Duodenal mucosa (tissue), 2 donors: ENCODE measurements around the gene DTNB.
"Not testable (repeated sequence)": the region's sequence is repeated elsewhere in the genome, so short reads cannot be mapped to it uniquely, and the experiment has no call there.

Experiments used
- H3K27ac ChIP-seq: one replicate; pipeline ENCODE4 v1.7.0; 2013; ENCODE audit warnings: low read depth, low read length
- H3K27me3 ChIP-seq, 2 donors: one replicate each; pipeline ENCODE4 v1.7.0; 2013; ENCODE audit warnings: low read length in 2 of 2, control low read depth in 1 of 2; ENCODE audit not compliant: insufficient read depth in 2 of 2, control insufficient read depth in 1 of 2
- H3K36me3 ChIP-seq, 2 donors: one replicate each; pipeline ENCODE4 v1.7.0; 2013; ENCODE audit warnings: low read length in 2 of 2, control low read depth in 1 of 2; ENCODE audit not compliant: insufficient read depth in 2 of 2, control insufficient read depth in 1 of 2
- H3K4me1 ChIP-seq, 2 donors: one replicate each; pipeline ENCODE4 v1.7.0; 2013; ENCODE audit warnings: low read length in 2 of 2, control low read depth in 1 of 2; ENCODE audit not compliant: insufficient read depth in 2 of 2, control insufficient read depth in 1 of 2
- H3K4me3 ChIP-seq, 2 donors: one replicate each; pipeline ENCODE4 v1.7.0; 2013; ENCODE audit warnings: low read length in 2 of 2, low read depth in 1 of 2
- H3K9ac ChIP-seq, 2 donors: one replicate each; pipeline ENCODE4 v1.7.0; 2013; ENCODE audit warnings: low read length in 2 of 2, low read depth in 1 of 2
- H3K9me3 ChIP-seq, 2 donors: one replicate each; pipeline ENCODE4 v1.7.0; 2013; ENCODE audit warnings: low read length in 2 of 2, control low read depth in 1 of 2; ENCODE audit not compliant: control insufficient read depth in 1 of 2

Gene DTNB

DNA sequence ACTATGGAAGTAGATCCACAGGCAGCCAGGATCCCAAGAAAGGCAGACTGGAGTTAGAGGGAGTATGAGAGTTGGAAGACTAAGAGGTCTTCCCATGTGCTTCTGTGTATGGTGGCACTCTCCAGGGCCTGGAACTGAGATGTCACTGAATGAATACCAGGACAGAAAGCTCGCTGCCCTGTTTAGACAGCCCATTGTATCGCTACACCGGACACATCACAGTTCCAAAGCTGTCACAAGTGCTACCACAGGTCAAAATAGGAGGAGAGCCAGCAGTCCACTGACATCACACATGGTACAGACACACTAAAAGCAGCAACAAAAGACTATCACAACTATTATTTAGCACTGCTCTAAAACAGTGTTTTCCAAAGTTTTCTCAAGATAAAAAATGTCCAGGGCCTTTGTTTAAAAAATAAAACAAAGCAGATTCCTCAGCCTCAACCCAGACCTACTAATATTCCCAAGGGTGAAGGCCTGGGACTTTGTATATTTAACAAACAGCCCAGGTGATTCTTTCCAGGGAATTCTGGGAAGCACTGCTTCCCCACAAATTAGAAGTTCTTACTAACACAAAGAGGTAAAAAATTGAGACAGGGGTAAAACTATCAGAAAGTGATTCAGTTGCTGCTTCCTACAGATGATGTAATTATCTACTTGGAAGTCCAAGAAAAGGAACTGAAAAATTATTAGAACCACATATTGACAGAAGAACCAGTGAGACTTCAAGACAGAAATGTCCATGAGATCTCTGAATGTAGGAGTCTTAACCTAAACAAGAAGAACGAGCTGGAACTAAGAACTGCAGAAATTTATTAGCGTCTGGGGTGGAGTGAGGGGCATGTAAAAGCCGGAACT is 116.0 kb downstream of the DTNB start:
- H3K4me3 ChIP-seq, result no peak overlapping the region
- H3K9ac ChIP-seq, result no peak overlapping the region
- no peaks in the 10 kb centered on the region for H3K4me1 ChIP-seq
- H3K9me3 ChIP-seq, result no peaks in the 10 kb centered on the region
- H3K27me3 ChIP-seq, result no peaks in the 10 kb centered on the region
- no peaks in the 10 kb centered on the region for H3K36me3 ChIP-seq
- no peak overlapping the region for H3K27ac ChIP-seq

DNA sequence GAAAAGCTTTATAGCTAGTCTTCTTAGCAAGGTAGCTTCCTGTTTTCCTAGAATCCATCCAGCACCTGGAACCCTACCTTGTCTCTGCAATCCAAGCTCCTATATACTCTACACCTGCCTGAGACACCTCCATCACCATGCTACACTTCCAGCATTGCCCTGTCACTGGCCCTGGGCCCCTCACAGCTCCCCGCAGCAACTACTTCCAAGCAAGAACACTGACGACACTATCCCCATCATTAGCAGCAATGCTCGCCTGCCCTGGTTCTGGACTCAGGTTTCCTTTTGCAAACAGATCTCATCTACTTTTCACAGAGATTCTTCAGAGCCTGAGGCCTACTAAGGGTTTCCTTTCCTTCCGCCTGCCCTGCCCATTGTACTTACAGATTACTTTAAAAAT is 121.1 kb downstream of the DTNB start:
- Histone ChIP-seq H3K27me3 (no peaks in the 10 kb centered on the region), H3K9ac (no peak overlapping the region), H3K36me3 (no peaks in the 10 kb centered on the region), H3K4me1 (no peaks in the 10 kb centered on the region), H3K9me3 (no peaks in the 10 kb centered on the region), H3K27ac (no peak overlapping the region), H3K4me3 (no peak overlapping the region)

DNA sequence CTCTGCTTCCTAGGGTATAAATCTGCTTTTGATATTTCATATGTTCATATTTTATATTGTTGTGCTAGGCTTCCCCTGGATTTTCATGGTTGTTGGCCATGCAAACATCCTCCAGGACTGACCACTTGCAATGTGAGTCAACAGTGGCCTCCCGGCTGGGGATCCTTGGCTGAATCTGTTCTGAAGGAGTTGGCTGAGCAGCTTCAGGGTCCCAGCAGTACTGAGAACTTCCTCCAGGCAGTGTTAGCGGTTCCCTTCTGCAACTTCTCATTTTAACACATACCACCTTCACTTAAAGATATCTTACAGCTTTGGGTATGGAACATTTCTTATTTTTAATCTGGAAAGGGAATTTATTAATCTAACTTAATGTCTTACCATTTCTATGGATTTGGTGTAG is 122.1 kb downstream of the DTNB start:
- Histone ChIP-seq H3K27ac (no peak overlapping the region), H3K9ac (no peak overlapping the region), H3K27me3 (no peaks in the 10 kb centered on the region), H3K4me1 (no peaks in the 10 kb centered on the region), H3K9me3 (no peaks in the 10 kb centered on the region), H3K4me3 (no peak overlapping the region), H3K36me3 (no peaks in the 10 kb centered on the region)

DNA sequence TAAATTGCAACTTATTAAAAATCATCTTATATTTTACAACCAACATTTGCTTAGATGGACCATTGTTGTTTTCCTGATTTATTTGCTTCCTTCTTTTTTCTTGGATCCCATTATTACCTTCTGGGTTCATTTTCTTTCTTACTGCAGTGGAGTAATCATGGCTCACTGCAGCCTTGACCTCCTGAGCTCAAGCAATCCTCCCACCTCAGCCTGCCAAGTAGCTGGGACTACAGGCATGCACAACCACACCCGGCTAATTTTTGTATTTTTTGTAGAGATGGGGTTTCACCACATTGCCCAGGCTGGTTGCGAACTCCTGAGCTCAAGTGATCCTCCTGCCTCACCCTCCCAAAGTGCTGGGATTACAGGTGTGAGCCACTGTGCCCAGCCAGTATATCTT is 123.8 kb downstream of the DTNB start:
- H3K27me3 ChIP-seq, H3K9me3 ChIP-seq, H3K27ac ChIP-seq, H3K9ac ChIP-seq, H3K4me1 ChIP-seq, H3K36me3 ChIP-seq, H3K4me3 ChIP-seq: not testable (repeated sequence)

DNA sequence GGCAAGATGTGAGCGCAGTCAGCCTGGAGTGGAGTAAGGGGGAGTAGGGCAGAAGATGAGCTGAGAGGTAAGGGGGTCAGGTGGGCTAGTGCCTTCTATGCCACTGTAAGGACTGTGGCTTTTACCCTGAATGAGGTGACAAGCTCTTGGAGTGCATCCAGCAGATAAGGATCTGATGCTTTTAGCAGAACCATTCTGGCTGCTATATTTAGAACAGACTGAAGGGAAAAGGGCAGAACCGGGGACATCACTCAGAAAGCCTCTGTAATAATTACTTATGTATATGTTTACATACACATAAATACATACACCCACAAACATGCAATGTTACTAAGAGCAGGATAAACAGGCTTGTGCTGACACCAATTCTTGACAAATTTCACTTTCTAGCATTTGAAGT is 124.8 kb downstream of the DTNB start:
- no peak overlapping the region for H3K9ac ChIP-seq
- no peaks in the 10 kb centered on the region for H3K9me3 ChIP-seq
- no peaks in the 10 kb centered on the region for H3K36me3 ChIP-seq
- no peaks in the 10 kb centered on the region for H3K4me1 ChIP-seq
- no peak overlapping the region for H3K27ac ChIP-seq
- no peak overlapping the region for H3K4me3 ChIP-seq
- no peaks in the 10 kb centered on the region for H3K27me3 ChIP-seq

DNA sequence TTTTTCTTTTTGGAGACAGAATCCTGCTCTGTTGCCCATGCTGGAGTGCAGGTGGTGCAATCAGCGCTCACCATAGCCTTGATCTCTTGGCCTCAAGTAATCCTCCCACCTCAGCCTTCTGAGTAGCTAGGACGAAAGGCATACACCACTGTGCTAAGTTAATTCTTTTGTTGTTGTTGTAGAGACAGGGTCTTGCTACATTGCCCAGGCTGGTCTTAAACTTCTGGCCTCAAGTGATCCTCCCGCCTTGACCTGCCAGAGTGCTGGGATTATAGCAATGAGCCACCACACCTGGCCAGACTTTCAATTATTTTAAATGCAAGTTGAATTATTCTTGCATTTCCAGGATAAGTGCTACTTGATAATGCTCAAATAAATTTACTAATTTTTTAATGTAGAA is 126.5 kb downstream of the DTNB start:
- H3K36me3 ChIP-seq, result no peaks in the 10 kb centered on the region

DNA sequence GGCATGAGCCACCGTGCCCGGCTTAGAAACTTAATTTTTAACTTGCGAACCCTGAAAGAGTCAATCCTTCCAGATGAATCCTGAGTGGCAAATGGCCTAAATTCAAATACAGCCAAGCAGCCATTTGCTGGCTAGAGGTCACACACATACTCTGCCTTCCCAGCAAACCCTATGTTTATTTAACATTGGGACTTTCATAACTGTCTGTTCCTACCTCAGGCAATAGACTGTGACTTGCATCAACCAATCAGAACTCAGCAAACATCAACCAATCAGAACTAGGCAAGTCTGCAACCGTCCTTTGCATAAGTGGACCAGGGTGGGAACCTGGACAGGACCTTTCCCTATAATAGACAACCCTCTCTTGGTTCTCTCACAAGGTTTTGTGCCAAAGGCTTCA is 127.5 kb downstream of the DTNB start:
- Histone ChIP-seq H3K4me1 (no peaks in the 10 kb centered on the region), H3K9me3 (no peaks in the 10 kb centered on the region), H3K27ac (no peak overlapping the region), H3K36me3 (no peaks in the 10 kb centered on the region), H3K27me3 (no peaks in the 10 kb centered on the region), H3K4me3 (no peak overlapping the region), H3K9ac (no peak overlapping the region)

More for the DNA sequence above, 126.5 kb downstream of the DTNB start:
- no peak overlapping the region for H3K9ac ChIP-seq
- H3K4me3 ChIP-seq, result no peak overlapping the region
- no peaks in the 10 kb centered on the region for H3K27me3 ChIP-seq
- no peaks in the 10 kb centered on the region for H3K4me1 ChIP-seq
- no peak overlapping the region for H3K27ac ChIP-seq
- H3K9me3 ChIP-seq, result no peaks in the 10 kb centered on the region

DNA sequence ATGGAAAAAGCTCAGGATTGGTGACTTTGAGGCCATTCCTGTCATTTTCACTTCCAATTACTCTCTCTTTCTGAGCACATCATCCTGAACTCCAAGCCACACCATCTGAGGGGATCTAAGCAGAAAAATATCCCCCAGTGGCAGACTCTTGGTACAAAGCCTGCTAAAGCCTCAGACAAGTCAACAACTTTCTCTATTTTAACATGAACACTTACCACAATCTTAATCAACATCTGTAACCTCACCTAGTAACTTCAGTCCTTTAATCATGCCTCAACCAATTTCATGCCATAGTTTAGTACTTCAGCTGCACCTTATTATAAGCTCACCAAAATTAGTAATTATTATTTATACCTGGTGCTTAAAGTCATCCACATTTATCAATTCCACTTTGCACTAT is 128.9 kb downstream of the DTNB start:
- Histone ChIP-seq H3K27me3 (no peaks in the 10 kb centered on the region), H3K9me3 (no peaks in the 10 kb centered on the region), H3K4me1 (no peaks in the 10 kb centered on the region), H3K36me3 (no peaks in the 10 kb centered on the region), H3K27ac (no peak overlapping the region), H3K9ac (no peak overlapping the region), H3K4me3 (no peak overlapping the region)

DNA sequence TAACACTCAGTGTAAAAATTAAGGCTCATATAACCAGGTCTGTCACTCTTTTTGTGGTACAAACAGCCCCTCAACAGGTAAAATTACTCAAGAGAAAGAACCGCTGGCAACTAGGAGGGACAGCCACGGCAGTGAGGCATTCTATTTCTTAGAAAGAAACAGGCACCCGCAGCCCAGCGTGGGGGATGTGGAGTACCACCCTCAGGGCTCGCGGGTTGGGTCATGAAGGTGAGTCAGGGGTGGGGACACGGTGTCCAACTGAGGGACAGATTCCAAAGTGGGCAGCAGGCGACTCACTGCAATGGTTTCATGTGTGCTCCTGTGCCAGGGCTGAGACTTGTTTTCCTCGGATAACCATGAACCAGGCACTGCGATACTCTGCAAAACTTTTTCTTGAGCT is 129.4 kb downstream of the DTNB start:
- Histone ChIP-seq H3K27ac (no peak overlapping the region), H3K36me3 (no peaks in the 10 kb centered on the region), H3K4me3 (no peak overlapping the region), H3K4me1 (no peaks in the 10 kb centered on the region), H3K9me3 (no peaks in the 10 kb centered on the region), H3K27me3 (no peaks in the 10 kb centered on the region), H3K9ac (no peak overlapping the region)

DNA sequence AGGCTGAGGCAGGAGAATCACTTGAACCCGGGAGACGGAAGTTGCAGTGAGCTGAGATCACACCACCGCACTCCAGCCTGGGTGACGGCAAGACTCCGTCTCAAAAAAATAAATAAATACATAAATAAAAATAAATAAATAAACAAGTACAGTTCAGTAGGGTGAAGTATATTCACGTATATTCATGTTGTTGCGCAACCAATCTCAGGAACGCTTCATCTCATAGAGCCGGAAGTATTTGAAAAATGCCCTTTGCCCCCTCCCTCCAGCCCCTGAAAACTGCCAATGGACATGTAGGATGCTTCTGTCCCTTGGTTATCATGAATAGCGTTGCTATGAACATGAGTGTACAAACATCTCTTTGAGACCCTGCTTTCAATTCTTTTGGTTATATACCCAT is 132.0 kb downstream of the DTNB start:
- H3K27ac ChIP-seq, result no peak overlapping the region
- H3K4me1 ChIP-seq, result no peaks in the 10 kb centered on the region
- H3K36me3 ChIP-seq, result no peaks in the 10 kb centered on the region
- H3K4me3 ChIP-seq, result no peak overlapping the region
- H3K27me3 ChIP-seq, result no peaks in the 10 kb centered on the region
- no peak overlapping the region for H3K9ac ChIP-seq
- no peaks in the 10 kb centered on the region for H3K9me3 ChIP-seq
